Activated CD4-positive, alpha-beta T cell treated with anti-CD3 and anti-CD28 coated beads, Interleukin-2, Interleukin-6, amounts not matched to agents 100 ng/mL and 50 ng/mL, durations not matched to agents 16 hours and 8 hours (primary cell): ENCODE measurements around the gene BCL2L12.

Experiments used
- DNase-seq: peaks from one replicate; pipeline ENCODE4 v3.0.0-alpha.2; 2020

BCL2L12 gene

GRCh38 chr19:49685845-49686332, 20.2 kb downstream of the BCL2L12 start:
- DNase-seq: no peak

GRCh38 chr19:49686503-49687088, 20.9 kb downstream of the BCL2L12 start:
- no peak for DNase-seq

GRCh38 chr19:49687150-49687549, 21.4 kb downstream of the BCL2L12 start:
- DNase-seq: no peak

GRCh38 chr19:49687566-49688316, 22.0 kb downstream of the BCL2L12 start:
- no peak for DNase-seq

- no peak for DNase-seq
Observed at GRCh38 chr19:49688531-49689132, 22.9 kb downstream of the BCL2L12 start.

- DNase-seq: peak; percentile 43
Observed at GRCh38 chr19:49689133-49690078, 23.7 kb downstream of the BCL2L12 start, which contains the start of gene ADM5. Gene ADM5, plus strand, starts transcription at chr19:49689594. Its CDS starts 244 bp downstream, at chr19:49689838.

GRCh38 chr19:49690079-49690655, 24.4 kb downstream of the BCL2L12 start:
- DNase-seq: no peak

GRCh38 chr19:49690656-49691242, 25.0 kb downstream of the BCL2L12 start, which contains the start of gene CPT1C:
Gene CPT1C, plus strand, starts transcription at chr19:49691116. Its CDS starts 1,137 bp downstream, at chr19:49692253.
- peak; percentile 60 for DNase-seq

- peak; percentile 35 for DNase-seq
Observed at GRCh38 chr19:49691243-49692146, 25.8 kb downstream of the BCL2L12 start.

GRCh38 chr19:49692147-49692506, 26.4 kb downstream of the BCL2L12 start:
- no peak for DNase-seq

GRCh38 chr19:49696115-49696514, 30.4 kb downstream of the BCL2L12 start:
- no peak for DNase-seq

- DNase-seq: no peak
Observed at GRCh38 chr19:49696865-49697264, 31.1 kb downstream of the BCL2L12 start.

- DNase-seq: no peak
Observed at GRCh38 chr19:49699364-49699763, 33.6 kb downstream of the BCL2L12 start.

GRCh38 chr19:49700563-49700962, 34.8 kb downstream of the BCL2L12 start:
- DNase-seq: no peak

GRCh38 chr19:49701271-49701786, 35.6 kb downstream of the BCL2L12 start:
- DNase-seq: no peak

- no peak for DNase-seq
Observed at GRCh38 chr19:49704888-49705642, 39.3 kb downstream of the BCL2L12 start.

- DNase-seq: no peak
Observed at GRCh38 chr19:49705919-49706318, 40.2 kb downstream of the BCL2L12 start.

- DNase-seq: no peak
Observed at GRCh38 chr19:49710372-49710951, 44.7 kb downstream of the BCL2L12 start.

- no peak for DNase-seq
Observed at GRCh38 chr19:49712397-49712859, 46.7 kb downstream of the BCL2L12 start.
